ENCODE results near the gene RPL22.

The RPL22 gene

GRCh38 chr1:6175411-6175828 lies 24.0 kb downstream of the RPL22 start:
- DNase-seq (ENCODE audit: low read depth), result no peak
- H3K4me3 ChIP-seq (ENCODE audit: low read length), result no peak overlapping the region
- no peak for TF ChIP-seq CTCF (conservative IDR thresholded peaks at IDR 0.05; ENCODE audit: low read length)

DNA sequence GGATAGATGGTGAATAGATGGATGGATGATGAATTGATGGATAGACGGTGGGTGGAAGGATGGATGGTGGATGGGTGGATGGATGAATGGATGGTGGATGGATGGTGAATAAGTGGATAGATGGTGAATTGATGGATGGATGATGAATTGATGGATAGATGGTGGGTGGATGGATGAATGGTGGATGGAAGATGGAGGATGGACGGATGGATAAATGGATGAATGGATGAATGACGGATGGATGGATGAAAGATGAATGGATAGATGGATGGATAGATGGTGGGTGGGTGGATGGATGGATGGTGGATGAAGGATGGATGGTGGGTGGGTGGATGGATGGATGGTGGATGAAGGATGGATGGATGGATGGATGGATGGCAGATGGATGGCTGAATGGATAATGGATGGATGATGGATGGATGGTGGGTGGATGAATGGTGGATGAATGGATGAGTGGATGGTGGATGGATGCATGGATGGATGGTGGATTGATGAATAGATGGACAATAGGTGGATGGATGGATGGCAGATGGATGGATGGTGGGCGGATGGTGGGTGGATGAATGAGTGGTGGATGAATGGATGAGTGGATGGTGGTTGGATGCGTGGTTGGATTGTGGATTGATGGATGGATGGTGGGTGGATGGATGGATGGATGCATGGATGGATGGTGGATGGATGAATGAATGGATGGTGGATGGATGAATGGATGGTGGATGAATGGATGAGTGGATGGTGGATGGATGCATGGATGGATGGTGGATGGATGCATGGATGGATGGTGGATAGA lies 24.6 kb downstream of the RPL22 start:
- no peak for TF ChIP-seq CTCF (conservative IDR thresholded peaks at IDR 0.05; ENCODE audit: low read length)
- no peak overlapping the region for H3K4me3 ChIP-seq (ENCODE audit: low read length)
- DNase-seq (ENCODE audit: low read depth), result no peak

DNA sequence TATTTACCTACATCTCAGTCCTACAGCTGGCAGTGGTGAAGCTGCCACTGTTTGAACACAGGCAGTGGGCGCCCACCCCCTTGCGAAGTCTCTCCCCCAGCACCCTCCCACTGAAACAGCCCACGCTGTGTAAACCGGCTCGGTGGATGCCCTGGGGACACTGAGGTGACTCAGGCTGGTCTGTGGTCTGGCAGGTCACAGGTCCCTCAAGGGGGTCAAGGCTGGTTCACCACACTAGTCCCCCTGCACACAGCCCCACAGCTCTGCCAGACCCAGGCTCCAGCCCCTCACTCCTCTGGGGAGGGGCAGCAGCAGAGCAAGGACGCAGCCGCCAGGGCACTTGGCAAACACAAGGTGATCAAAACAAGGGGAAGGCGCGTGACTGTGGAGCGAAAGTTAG lies 26.8 kb downstream of the RPL22 start:
- DNase-seq (ENCODE audit: low read depth), result no peak
- H3K4me3 ChIP-seq (ENCODE audit: low read length), result no peak overlapping the region
- no peak for TF ChIP-seq CTCF (conservative IDR thresholded peaks at IDR 0.05; ENCODE audit: low read length)

DNA sequence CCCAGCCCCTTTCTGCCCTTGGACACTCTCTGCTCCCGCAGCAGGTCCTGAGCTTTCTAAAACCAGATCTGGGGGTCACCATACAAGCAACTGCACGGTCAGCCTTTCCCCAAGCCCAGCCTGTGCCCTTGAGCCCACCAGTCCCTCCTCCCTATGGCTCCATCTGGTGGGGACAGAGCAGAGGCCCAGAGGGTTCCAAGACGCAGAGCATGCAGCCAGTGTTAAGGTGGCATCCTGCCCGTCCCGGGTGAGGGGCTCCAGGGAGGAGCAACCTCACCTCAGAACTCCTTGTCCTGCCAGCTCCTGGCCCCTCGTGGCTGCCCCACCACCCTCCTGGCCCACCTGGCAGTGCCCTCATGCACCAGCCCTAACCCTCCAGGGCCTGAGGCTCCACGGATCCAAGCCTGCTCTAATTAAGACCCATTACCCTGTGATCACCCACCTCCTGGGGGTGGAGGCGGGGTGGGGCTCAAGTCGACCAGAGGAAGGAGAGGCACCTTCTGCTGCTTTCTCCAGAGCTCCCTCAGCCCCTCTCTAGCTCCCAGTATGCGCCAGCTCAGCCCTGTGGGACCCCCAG lies 27.8 kb downstream of the RPL22 start:
- H3K4me3 ChIP-seq (ENCODE audit: low read length), result no peak overlapping the region
- DNase-seq (ENCODE audit: low read depth), result peak; percentile 17
- TF ChIP-seq CTCF (conservative IDR thresholded peaks at IDR 0.05; ENCODE audit: low read length), result peak; percentile 55

- DNase-seq (ENCODE audit: low read depth), result peak; percentile 26
- no peak overlapping the region for H3K4me3 ChIP-seq (ENCODE audit: low read length)
- no peak for TF ChIP-seq CTCF (conservative IDR thresholded peaks at IDR 0.05; ENCODE audit: low read length)
Measured at GRCh38 chr1:6170742-6171201, 28.6 kb downstream of the RPL22 start.

- TF ChIP-seq CTCF (conservative IDR thresholded peaks at IDR 0.05; ENCODE audit: low read length), result no peak
- H3K4me3 ChIP-seq (ENCODE audit: low read length), result no peak overlapping the region
- no peak for DNase-seq (ENCODE audit: low read depth)
Measured at GRCh38 chr1:6170116-6170741, 29.2 kb downstream of the RPL22 start.

Measured in AG10803 (cell line).